Measurements from ENCODE around the gene SPACA9. TPM values are rescaled to one million over a fixed set of nuclear protein-coding genes. Genes with fewer than 3 reads are reported as not detected.

SPACA9 gene
- total RNA-seq, 1 donor from 2014 or later = 3.9 TPM

DNA sequence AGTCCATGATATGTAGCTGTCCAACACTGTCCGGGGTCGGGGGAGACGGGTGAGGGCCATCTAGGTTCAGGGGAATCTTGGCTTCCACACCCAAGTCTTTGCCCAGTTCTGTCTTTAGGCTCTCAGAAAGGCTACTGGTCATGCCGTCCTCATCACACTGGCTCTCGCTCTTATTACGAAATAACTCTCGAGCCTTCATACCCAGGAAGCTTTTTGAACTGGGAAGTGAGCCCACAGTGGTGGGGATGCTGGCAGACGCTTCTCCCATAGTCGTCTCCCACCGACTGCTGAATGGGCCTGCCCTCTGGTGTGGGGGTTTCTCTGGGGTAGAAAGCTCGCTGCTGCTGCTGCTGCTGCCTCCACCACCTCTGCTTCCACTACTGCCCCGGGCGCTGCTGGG lies 17.6 kb downstream of the SPACA9 start:
- Histone ChIP-seq H3K4me1 (ENCODE audit: insufficient read depth, low read length) (no peaks in the 10 kb centered on the region), H3K9ac (ENCODE audit: low read length) (no peak overlapping the region), H3K4me2 (ENCODE audit: low read length) (no peak overlapping the region), H3K36me3 (ENCODE audit: insufficient read depth, low read length) (peaks cover 38% of the 10 kb centered on the region), H3K79me2 (ENCODE audit: insufficient read depth, low read length) (no peaks in the 10 kb centered on the region), H2AFZ (ENCODE audit: low read depth, low read length) (no peak overlapping the region), H3K27me3 (ENCODE audit: insufficient read depth, low read length) (no peaks in the 10 kb centered on the region), H3K4me3 (ENCODE audit: insufficient read depth, low read depth, low read length) (no peak overlapping the region), H3K9me3 (ENCODE audit: insufficient read depth, low read depth, low read length) (no peaks in the 10 kb centered on the region), H3K27ac (ENCODE audit: low read depth, low read length) (no peak overlapping the region), H4K20me1 (ENCODE audit: insufficient read depth, low read length) (peaks cover under 1% of the 10 kb centered on the region)
- H3K27ac Mint-ChIP-seq (ENCODE audit: unreplicated experiment) = no peak overlapping the region
- DNase-seq (ENCODE audit: low read depth) (no peak), FAIRE-seq (no peak)
- TF ChIP-seq, protein P1, sequence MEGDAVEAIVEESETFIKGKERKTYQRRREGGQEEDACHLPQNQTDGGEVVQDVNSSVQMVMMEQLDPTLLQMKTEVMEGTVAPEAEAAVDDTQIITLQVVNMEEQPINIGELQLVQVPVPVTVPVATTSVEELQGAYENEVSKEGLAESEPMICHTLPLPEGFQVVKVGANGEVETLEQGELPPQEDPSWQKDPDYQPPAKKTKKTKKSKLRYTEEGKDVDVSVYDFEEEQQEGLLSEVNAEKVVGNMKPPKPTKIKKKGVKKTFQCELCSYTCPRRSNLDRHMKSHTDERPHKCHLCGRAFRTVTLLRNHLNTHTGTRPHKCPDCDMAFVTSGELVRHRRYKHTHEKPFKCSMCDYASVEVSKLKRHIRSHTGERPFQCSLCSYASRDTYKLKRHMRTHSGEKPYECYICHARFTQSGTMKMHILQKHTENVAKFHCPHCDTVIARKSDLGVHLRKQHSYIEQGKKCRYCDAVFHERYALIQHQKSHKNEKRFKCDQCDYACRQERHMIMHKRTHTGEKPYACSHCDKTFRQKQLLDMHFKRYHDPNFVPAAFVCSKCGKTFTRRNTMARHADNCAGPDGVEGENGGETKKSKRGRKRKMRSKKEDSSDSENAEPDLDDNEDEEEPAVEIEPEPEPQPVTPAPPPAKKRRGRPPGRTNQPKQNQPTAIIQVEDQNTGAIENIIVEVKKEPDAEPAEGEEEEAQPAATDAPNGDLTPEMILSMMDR (IDR thresholded peaks at IDR 0.05; ENCODE audit: insufficient read depth, low read depth, low read length) = no peak
- TF ChIP-seq EZH2 (IDR thresholded peaks at IDR 0.05; ENCODE audit: insufficient read depth, low read length) = no peak
- H3K4me3 Mint-ChIP-seq (ENCODE audit: unreplicated experiment) = no peak overlapping the region
- no peaks in the 10 kb centered on the region for H3K4me1 Mint-ChIP-seq (ENCODE audit: low read depth, unreplicated experiment)
- peaks cover 37% of the 10 kb centered on the region for H3K36me3 Mint-ChIP-seq (ENCODE audit: low read depth, unreplicated experiment)
- no peaks in the 10 kb centered on the region for H3K9me3 Mint-ChIP-seq (ENCODE audit: unreplicated experiment)
- no peaks in the 10 kb centered on the region for H3K27me3 Mint-ChIP-seq (ENCODE audit: low read depth, unreplicated experiment)

DNA sequence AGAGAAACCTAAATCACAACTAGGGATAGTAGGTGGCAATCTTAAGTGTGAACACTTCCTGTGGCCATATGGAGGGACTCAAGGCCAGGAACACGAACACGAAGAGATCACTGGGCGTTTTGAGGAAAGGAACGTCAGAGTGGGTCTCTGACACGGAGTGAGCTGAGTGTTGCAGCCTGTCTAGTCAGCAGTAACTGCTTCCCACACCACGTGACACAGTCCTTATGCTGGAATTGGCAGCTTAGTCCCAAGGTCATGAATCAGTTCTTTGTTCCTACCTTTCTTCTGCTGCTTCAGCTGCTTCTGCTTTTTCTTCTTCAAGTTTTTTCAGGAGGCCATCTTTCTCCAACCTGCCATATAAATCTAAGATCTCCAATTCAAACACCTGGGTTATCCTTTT lies 18.2 kb downstream of the SPACA9 start:
- H3K79me2 ChIP-seq (ENCODE audit: insufficient read depth, low read length) = no peaks in the 10 kb centered on the region
- no peak overlapping the region for H3K4me2 ChIP-seq (ENCODE audit: low read length)
- H3K36me3 Mint-ChIP-seq (ENCODE audit: low read depth, unreplicated experiment) = peaks cover 35% of the 10 kb centered on the region
- no peak overlapping the region for H3K4me3 ChIP-seq (ENCODE audit: insufficient read depth, low read depth, low read length)
- no peak overlapping the region for H3K27ac Mint-ChIP-seq (ENCODE audit: unreplicated experiment)
- H3K27ac ChIP-seq (ENCODE audit: low read depth, low read length) = no peak overlapping the region
- peaks cover 42% of the 10 kb centered on the region for H3K36me3 ChIP-seq (ENCODE audit: insufficient read depth, low read length)
- no peaks in the 10 kb centered on the region for H3K27me3 Mint-ChIP-seq (ENCODE audit: low read depth, unreplicated experiment)
- no peak overlapping the region for H2AFZ ChIP-seq (ENCODE audit: low read depth, low read length)
- H4K20me1 ChIP-seq (ENCODE audit: insufficient read depth, low read length) = peaks cover 4% of the 10 kb centered on the region
- TF ChIP-seq, protein P1 (IDR thresholded peaks at IDR 0.05; ENCODE audit: insufficient read depth, low read depth, low read length) = no peak
- no peak for TF ChIP-seq EZH2 (IDR thresholded peaks at IDR 0.05; ENCODE audit: insufficient read depth, low read length)
- H3K9me3 Mint-ChIP-seq (ENCODE audit: unreplicated experiment) = no peaks in the 10 kb centered on the region
- H3K9me3 ChIP-seq (ENCODE audit: insufficient read depth, low read depth, low read length) = no peaks in the 10 kb centered on the region
- FAIRE-seq (no peak), DNase-seq (ENCODE audit: low read depth) (no peak)
- no peaks in the 10 kb centered on the region for H3K4me1 Mint-ChIP-seq (ENCODE audit: low read depth, unreplicated experiment)
- H3K9ac ChIP-seq (ENCODE audit: low read length) = no peak overlapping the region
- no peaks in the 10 kb centered on the region for H3K27me3 ChIP-seq (ENCODE audit: insufficient read depth, low read length)
- H3K4me1 ChIP-seq (ENCODE audit: insufficient read depth, low read length) = no peaks in the 10 kb centered on the region
- no peak overlapping the region for H3K4me3 Mint-ChIP-seq (ENCODE audit: unreplicated experiment)

DNA sequence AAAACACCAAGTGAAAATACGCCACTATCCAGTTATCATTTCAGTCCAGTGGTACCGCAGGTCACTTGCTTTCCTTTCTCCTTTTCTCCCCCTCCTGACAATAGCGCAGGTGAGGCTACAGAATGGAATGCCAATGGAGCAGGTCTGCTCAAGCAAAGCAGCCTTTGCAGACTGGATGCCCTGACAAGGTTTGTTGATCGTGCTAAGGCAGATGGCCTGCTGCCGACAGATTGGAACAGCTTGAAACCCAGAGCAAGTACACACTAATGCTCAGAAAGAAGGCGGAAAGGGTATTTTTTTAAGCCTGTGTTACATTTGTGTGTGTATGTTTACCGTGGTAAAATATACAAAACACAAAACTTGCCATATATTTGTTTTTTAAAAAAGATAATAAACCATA lies 19.4 kb downstream of the SPACA9 start:
- H3K4me1 Mint-ChIP-seq (ENCODE audit: low read depth, unreplicated experiment) = no peaks in the 10 kb centered on the region
- H3K4me3 Mint-ChIP-seq (ENCODE audit: unreplicated experiment) = no peak overlapping the region
- no peaks in the 10 kb centered on the region for H3K9me3 Mint-ChIP-seq (ENCODE audit: unreplicated experiment)
- Histone ChIP-seq H3K9ac (ENCODE audit: low read length) (no peak overlapping the region), H3K27me3 (ENCODE audit: insufficient read depth, low read length) (no peaks in the 10 kb centered on the region), H3K79me2 (ENCODE audit: insufficient read depth, low read length) (no peaks in the 10 kb centered on the region), H3K4me3 (ENCODE audit: insufficient read depth, low read depth, low read length) (no peak overlapping the region), H2AFZ (ENCODE audit: low read depth, low read length) (no peak overlapping the region), H3K36me3 (ENCODE audit: insufficient read depth, low read length) (peaks cover 42% of the 10 kb centered on the region), H3K27ac (ENCODE audit: low read depth, low read length) (no peak overlapping the region), H3K4me1 (ENCODE audit: insufficient read depth, low read length) (no peaks in the 10 kb centered on the region), H3K9me3 (ENCODE audit: insufficient read depth, low read depth, low read length) (no peaks in the 10 kb centered on the region), H3K4me2 (ENCODE audit: low read length) (no peak overlapping the region), H4K20me1 (ENCODE audit: insufficient read depth, low read length) (peaks cover 10% of the 10 kb centered on the region)
- FAIRE-seq = no peak
- no peaks in the 10 kb centered on the region for H3K27me3 Mint-ChIP-seq (ENCODE audit: low read depth, unreplicated experiment)
- TF ChIP-seq EZH2 (IDR thresholded peaks at IDR 0.05; ENCODE audit: insufficient read depth, low read length) = no peak
- TF ChIP-seq, protein P1 (IDR thresholded peaks at IDR 0.05; ENCODE audit: insufficient read depth, low read depth, low read length) = no peak
- peaks cover 39% of the 10 kb centered on the region for H3K36me3 Mint-ChIP-seq (ENCODE audit: low read depth, unreplicated experiment)
- DNase-seq (ENCODE audit: low read depth) = no peak
- no peak overlapping the region for H3K27ac Mint-ChIP-seq (ENCODE audit: unreplicated experiment)
